Lung (tissue), 13 donors: ENCODE results near the gene RFPL1. TPM values are rescaled to one million over a fixed set of nuclear protein-coding genes. Genes with fewer than 3 reads are reported as not detected.
"Not testable (repeated sequence)": the region's sequence is repeated elsewhere in the genome, so short reads cannot be mapped to it uniquely, and the experiment has no call there.

Experiments used
- ATAC-seq: fragments of 200-7000 bp; cut with Tn5 transposase; one replicate; pipeline ENCODE4 v1.9.1; 2020; ENCODE audit warnings: moderate number of reproducible peaks; ENCODE audit not compliant: insufficient read depth, low FRiP score
- DNase-seq, 3 donors: peaks; one replicate each; pipeline ENCODE4 v3.0.0-alpha.2; 2013 to 2017
- H3K27ac ChIP-seq, 2 donors: one replicate each; pipeline ENCODE4 v1.5.1; 2013; ENCODE audit warnings: mild to moderate bottlenecking in 2 of 2, moderate library complexity in 2 of 2, control low read depth in 1 of 2, inconsistent platforms in 1 of 2, low read depth in 1 of 2, low read length in 1 of 2
- H3K27me3 ChIP-seq, 3 donors: one replicate each; pipeline ENCODE4 v1.5.1; 2013; ENCODE audit warnings: low read length in 2 of 3; ENCODE audit not compliant: control insufficient read depth in 3 of 3, insufficient read depth in 3 of 3
- H3K36me3 ChIP-seq, 4 donors: one replicate each; pipeline ENCODE4 v1.5.1; 2013; ENCODE audit warnings: low read length in 4 of 4, mild to moderate bottlenecking in 1 of 4, moderate library complexity in 1 of 4; ENCODE audit not compliant: control insufficient read depth in 4 of 4, insufficient read depth in 4 of 4
- H3K4me1 ChIP-seq, 5 donors: one replicate each; pipeline ENCODE4 v1.5.1; 2013; ENCODE audit warnings: low read length in 5 of 5, mild to moderate bottlenecking in 2 of 5, moderate library complexity in 1 of 5; ENCODE audit not compliant: control insufficient read depth in 5 of 5, insufficient read depth in 5 of 5
- H3K4me3 ChIP-seq: one replicate; pipeline ENCODE4 v1.5.1; 2013; ENCODE audit warnings: mild to moderate bottlenecking, control low read depth, moderate library complexity
- H3K9ac ChIP-seq, 2 donors: one replicate each; pipeline ENCODE4 v1.5.1; 2013; ENCODE audit warnings: low read length in 2 of 2, control low read depth in 1 of 2; ENCODE audit not compliant: insufficient read depth in 1 of 2
- H3K9me3 ChIP-seq, 4 donors: one replicate each; pipeline ENCODE4 v1.5.1; 2013; ENCODE audit warnings: low read length in 3 of 4, mild to moderate bottlenecking in 1 of 4, moderate library complexity in 1 of 4; ENCODE audit not compliant: control insufficient read depth in 4 of 4, insufficient read depth in 3 of 4
- CTCF ChIP-seq: IDR thresholded peaks from 2 replicates; pipeline ENCODE4 v1.5.1; 2012; ENCODE audit warnings: mild to moderate bottlenecking; ENCODE audit errors: control extremely low read depth, extremely low read depth
- WGBS, 2 donors: extraction: QIAGEN DNeasy Blood & Tissue Kit; methylation state at CpG; one replicate each; pipeline ENCODE4 v1.1.7; 2013; 5-methylcytosine and 5-hydroxymethylcytosine counted together
- polyA plus RNA-seq, 2 donors: library from polyadenylated mRNA; stranded (reverse); fragments of 200-250 nt; gene quantifications; one replicate each; pipeline ENCODE4 v1.2.1, GENCODE V29; 2013
- small RNA-seq: library from RNA; depleted of rRNA; stranded (forward); fragments of <200 nt; gene quantifications from one replicate; pipeline ENCODE3, GENCODE V24; 2014; ENCODE audit warnings: low replicate concordance
- total RNA-seq, 2 donors: library from RNA; depleted of rRNA in 1 of 2; stranded (reverse); fragments of >200 nt in 1 of 2; gene quantifications; one replicate each; pipeline ENCODE4 v1.2.1, GENCODE V29; 2014 to 2021
- donor health status: control.
- donor health status: control.
- donor health status: Bipolar disorder and iron deficiency.
- donor health status: healthy.
- donor health status: DM: yes; HTN: yes; CAD: no.

Gene RFPL1
- total and polyA plus RNA-seq, 4 donors: not detected

GRCh38 chr22:29485448-29485847 lies 47.1 kb downstream of the RFPL1 start:
- Histone ChIP-seq H3K4me3 (no peak overlapping the region), H3K9ac (no peak overlapping the region), H3K27me3 (peaks cover 0 to under 1% (median 0%) of the 10 kb centered on the region in 3 donors), H3K36me3 (no peaks in the 10 kb centered on the region), H3K4me1 (peaks cover 0 to 14% (median 0%) of the 10 kb centered on the region in 5 donors), H3K27ac (no peak overlapping the region), H3K9me3 (peaks cover 0 to 9% (median 0%) of the 10 kb centered on the region in 4 donors)
- TF ChIP-seq CTCF: no peak
- ATAC-seq (no peak), DNase-seq (no peak)
- 94 to 96% methylated on average over 8 of the region's 8 CpGs for WGBS, 2 donors

GRCh38 chr22:29487426-29487986 lies 49.1 kb downstream of the RFPL1 start:
- no peak for DNase-seq
- 89 to 92% methylated on average over 6 of the region's 6 CpGs for WGBS, 2 donors
- Histone ChIP-seq H3K9me3 (peaks cover 0 to 3% (median 0%) of the 10 kb centered on the region in 4 donors), H3K27ac (no peak overlapping the region), H3K27me3 (no peaks in the 10 kb centered on the region), H3K36me3 (no peaks in the 10 kb centered on the region), H3K9ac (no peak overlapping the region), H3K4me1 (no peaks in the 10 kb centered on the region), H3K4me3 (no peak overlapping the region)
- ATAC-seq: no peak
- TF ChIP-seq CTCF: no peak

DNA sequence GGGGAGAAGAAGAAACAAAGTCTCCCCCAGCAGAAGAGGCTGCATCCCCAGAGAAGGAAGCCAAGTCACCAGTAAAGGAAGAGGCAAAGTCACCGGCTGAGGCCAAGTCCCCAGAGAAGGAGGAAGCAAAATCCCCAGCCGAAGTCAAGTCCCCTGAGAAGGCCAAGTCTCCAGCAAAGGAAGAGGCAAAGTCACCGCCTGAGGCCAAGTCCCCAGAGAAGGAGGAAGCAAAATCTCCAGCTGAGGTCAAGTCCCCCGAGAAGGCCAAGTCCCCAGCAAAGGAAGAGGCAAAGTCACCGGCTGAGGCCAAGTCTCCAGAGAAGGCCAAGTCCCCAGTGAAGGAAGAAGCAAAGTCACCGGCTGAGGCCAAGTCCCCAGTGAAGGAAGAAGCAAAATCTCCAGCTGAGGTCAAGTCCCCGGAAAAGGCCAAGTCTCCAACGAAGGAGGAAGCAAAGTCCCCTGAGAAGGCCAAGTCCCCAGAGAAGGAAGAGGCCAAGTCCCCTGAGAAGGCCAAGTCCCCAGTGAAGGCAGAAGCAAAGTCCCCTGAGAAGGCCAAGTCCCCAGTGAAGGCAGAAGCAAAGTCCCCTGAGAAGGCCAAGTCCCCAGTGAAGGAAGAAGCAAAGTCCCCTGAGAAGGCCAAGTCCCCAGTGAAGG lies 50.9 kb downstream of the RFPL1 start:
- not testable (repeated sequence) for H3K4me3 ChIP-seq, H3K27ac ChIP-seq, DNase-seq, H3K9me3 ChIP-seq, H3K9ac ChIP-seq, H3K27me3 ChIP-seq, H3K4me1 ChIP-seq, ATAC-seq, H3K36me3 ChIP-seq
- whole genome bisulfite sequencing, 2 donors: 49 to 72% methylated on average over 8 of the region's 8 CpGs

- Histone ChIP-seq H3K9me3 (peaks cover 0 to 6% (median 2%) of the 10 kb centered on the region in 4 donors), H3K27me3 (no peaks in the 10 kb centered on the region), H3K36me3 (peaks cover 0 to 5% (median 0%) of the 10 kb centered on the region in 4 donors), H3K4me1 (no peaks in the 10 kb centered on the region), H3K9ac (no peak overlapping the region), H3K4me3 (no peak overlapping the region), H3K27ac (no peak overlapping the region)
- no peak for ATAC-seq
- 85 to 94% methylated on average over 6 of the region's 6 CpGs for WGBS, 2 donors
- TF ChIP-seq CTCF: no peak
- DNase-seq: no peak
These were observed 52.6 kb downstream of the RFPL1 start for GRCh38 chr22:29491012-29491411.

Small RNA genes lying within 50 kb of the gene (small RNA-seq; reads per million reads assigned to genes)
- gene AC000041.1: not detected

Other genes with a start within 250 kb of the RFPL1 start
- 10 to 100 TPM in 1 of 2 donors, 1 to 10 TPM in 1; 7.9 to 30.2 TPM for gene EMID1, start 232.7 kb upstream of the RFPL1 start, total RNA-seq
- gene EMID1, start 232.7 kb upstream of the RFPL1 start, polyA plus RNA-seq: 1 to 10 TPM; 4.9 to 8.8 TPM
- 10 to 100 TPM; 14.2 to 32.0 TPM for gene RHBDD3, start 170.6 kb upstream of the RFPL1 start, total RNA-seq
- gene RHBDD3, start 170.6 kb upstream of the RFPL1 start, polyA plus RNA-seq: 10 to 100 TPM; 33.5 to 38.2 TPM
- gene EWSR1, start 170.3 kb upstream of the RFPL1 start, total RNA-seq: 100 to 1,000 TPM; 162 to 215 TPM
- 100 to 1,000 TPM; 115 to 174 TPM for gene EWSR1, start 170.3 kb upstream of the RFPL1 start, polyA plus RNA-seq
- 10 to 100 TPM in 1 of 2 donors, 1 to 10 TPM in 1; 3.8 to 40.1 TPM for gene GAS2L1, start 131.9 kb upstream of the RFPL1 start, total RNA-seq
- gene GAS2L1, start 131.9 kb upstream of the RFPL1 start, polyA plus RNA-seq: 10 to 100 TPM; 11.8 to 20.7 TPM
- gene RASL10A, start 122.9 kb upstream of the RFPL1 start, total RNA-seq: 1 to 10 TPM in 1 of 2 donors, not detected in 1; 3.3 TPM
- 1 to 10 TPM in 1 of 2 donors, under 1 TPM in 1; 0.71 to 2.0 TPM for gene RASL10A, start 122.9 kb upstream of the RFPL1 start, polyA plus RNA-seq
- 10 to 100 TPM; 37.1 to 97.9 TPM for gene AP1B1, start 50.0 kb upstream of the RFPL1 start, total RNA-seq
- gene AP1B1, start 50.0 kb upstream of the RFPL1 start, polyA plus RNA-seq: 10 to 100 TPM; 32.7 to 62.9 TPM
- gene NEFH, start 41.6 kb downstream of the RFPL1 start, total RNA-seq: under 1 TPM; 0.61 to 0.71 TPM
- under 1 TPM; 0.22 to 0.50 TPM for gene NEFH, start 41.6 kb downstream of the RFPL1 start, polyA plus RNA-seq
- gene THOC5, start 115.2 kb downstream of the RFPL1 start, total RNA-seq: 10 to 100 TPM; 34.3 to 51.8 TPM
- gene THOC5, start 115.2 kb downstream of the RFPL1 start, polyA plus RNA-seq: 10 to 100 TPM; 21.0 to 21.4 TPM
- gene NIPSNAP1, start 142.5 kb downstream of the RFPL1 start, total RNA-seq: 10 to 100 TPM; 24.6 to 35.2 TPM
- gene NIPSNAP1, start 142.5 kb downstream of the RFPL1 start, polyA plus RNA-seq: 10 to 100 TPM; 19.0 to 23.2 TPM
- 10 to 100 TPM; 19.4 to 49.7 TPM for gene NF2, start 165.1 kb downstream of the RFPL1 start, total RNA-seq
- 10 to 100 TPM in 1 of 2 donors, 1 to 10 TPM in 1; 8.9 to 13.2 TPM for gene NF2, start 165.1 kb downstream of the RFPL1 start, polyA plus RNA-seq